ENCODE measurements around the gene ARHGAP26. TPM values are rescaled to one million over a fixed set of nuclear protein-coding genes. Genes with fewer than 3 reads are reported as not detected.

The ARHGAP26 gene
- total and polyA plus RNA-seq, 7 donors: 5.4 to 25.5 (median 19.1) TPM

DNA sequence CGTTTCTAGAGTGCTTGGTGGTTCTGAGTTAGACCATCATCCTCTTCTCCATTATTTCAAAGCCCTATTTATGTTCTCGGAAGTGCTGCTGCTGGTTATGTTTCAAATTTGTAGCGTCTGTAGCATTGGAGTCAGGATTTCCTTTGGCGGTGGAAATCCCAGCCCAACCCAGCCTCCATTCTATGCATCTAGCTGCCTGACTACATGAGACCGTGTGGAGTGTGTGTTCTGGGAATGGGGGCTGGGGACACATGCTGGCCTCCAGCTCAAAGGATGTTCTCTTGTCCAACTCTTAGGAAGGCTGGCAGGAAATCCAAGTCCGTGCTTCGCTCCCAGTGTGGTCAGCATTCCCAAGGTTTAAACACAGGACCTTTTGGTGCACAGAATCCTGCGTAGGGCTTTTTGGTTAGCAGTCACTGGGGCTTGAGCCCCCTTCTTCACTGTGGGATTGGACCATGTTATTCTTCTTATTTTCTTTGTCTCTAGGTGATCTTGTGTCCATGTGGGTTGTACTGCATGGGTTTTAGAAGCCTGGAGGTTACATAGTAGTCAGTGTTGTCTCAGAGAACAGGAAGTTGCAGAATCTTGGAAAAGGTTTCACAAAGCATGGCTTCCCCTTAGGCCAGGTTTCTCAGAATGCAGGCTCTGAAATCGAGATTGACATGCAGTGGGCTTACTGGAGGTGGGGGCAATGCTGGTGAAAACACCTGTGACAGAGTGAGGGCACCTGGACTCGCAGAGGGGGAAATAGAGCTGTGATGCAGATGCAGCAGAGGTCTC, 132.2 kb downstream of the ARHGAP26 start:
- Histone ChIP-seq H3K27ac (no peak overlapping the region), H3K4me3 (no peak overlapping the region), H3K9me3 (no peaks in the 10 kb centered on the region), H3K4me1 (no peaks in the 10 kb centered on the region), H3K27me3 (no peaks in the 10 kb centered on the region), H3K36me3 (peaks cover 0 to 16% (median 0%) of the 10 kb centered on the region in 4 donors)
- no peak for DNase-seq
- WGBS, 2 donors: 87 to 89% methylated on average over 10 of the region's 10 CpGs
- intact Hi-C loops (cut with DNase I): no loop called here
- TF ChIP-seq CTCF (IDR thresholded peaks at IDR 0.05) (no peak), EP300 (IDR thresholded peaks at IDR 0.05) (no peak)

DNA sequence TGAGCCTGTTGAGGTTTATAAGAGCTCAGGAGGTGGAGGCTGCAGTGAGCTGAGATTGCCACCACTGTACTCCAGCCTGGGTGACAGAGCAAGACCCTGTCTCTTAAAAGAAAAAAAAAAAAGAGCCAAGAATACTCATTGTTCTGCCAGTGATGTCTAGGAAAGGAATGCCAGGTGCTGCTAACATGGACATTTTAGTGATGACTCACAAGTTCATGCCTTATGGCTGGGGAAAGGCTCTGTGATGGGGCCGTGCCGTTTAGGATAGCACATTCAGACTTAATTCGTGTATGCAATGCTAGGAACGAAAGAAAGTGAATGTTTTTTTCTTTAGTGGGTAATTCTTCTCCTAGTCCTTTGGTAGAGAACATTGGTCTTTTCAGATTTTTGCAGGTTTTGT, 134.2 kb downstream of the ARHGAP26 start:
- TF ChIP-seq EP300 (IDR thresholded peaks at IDR 0.05) (no peak), CTCF (IDR thresholded peaks at IDR 0.05) (no peak), POLR2AphosphoS5 (IDR thresholded peaks at IDR 0.05) (no peak), POLR2A (IDR thresholded peaks at IDR 0.05) (no peak)
- Histone ChIP-seq H3K27me3 (no peaks in the 10 kb centered on the region), H3K4me3 (no peak overlapping the region), H3K4me1 (no peaks in the 10 kb centered on the region), H3K9me3 (no peaks in the 10 kb centered on the region), H3K36me3 (peaks cover 0 to 23% (median 2%) of the 10 kb centered on the region in 4 donors), H3K27ac (no peak overlapping the region)
- DNase-seq: no peak
- 92% methylated on average over 4 of the region's 4 CpGs for WGBS, 2 donors
- intact Hi-C loops (cut with DNase I): no loop called here

GRCh38 chr5:142905348-142905747, 135.2 kb downstream of the ARHGAP26 start:
- intact Hi-C loops (cut with DNase I): no loop called here
- H3K27me3 ChIP-seq: no peaks in the 10 kb centered on the region
- peaks cover 0 to 23% (median 2%) of the 10 kb centered on the region in 4 donors for H3K36me3 ChIP-seq
- H3K9me3 ChIP-seq: no peaks in the 10 kb centered on the region
- WGBS, 2 donors: 94% methylated on average over 2 of the region's 2 CpGs
- TF ChIP-seq CTCF (IDR thresholded peaks at IDR 0.05): no peak
- no peak for TF ChIP-seq EP300 (IDR thresholded peaks at IDR 0.05)
- TF ChIP-seq POLR2AphosphoS5 (IDR thresholded peaks at IDR 0.05): no peak
- TF ChIP-seq POLR2A (IDR thresholded peaks at IDR 0.05): no peak
- DNase-seq: no peak
- H3K27ac ChIP-seq: no peak overlapping the region
- no peaks in the 10 kb centered on the region for H3K4me1 ChIP-seq
- no peak overlapping the region for H3K4me3 ChIP-seq

DNA sequence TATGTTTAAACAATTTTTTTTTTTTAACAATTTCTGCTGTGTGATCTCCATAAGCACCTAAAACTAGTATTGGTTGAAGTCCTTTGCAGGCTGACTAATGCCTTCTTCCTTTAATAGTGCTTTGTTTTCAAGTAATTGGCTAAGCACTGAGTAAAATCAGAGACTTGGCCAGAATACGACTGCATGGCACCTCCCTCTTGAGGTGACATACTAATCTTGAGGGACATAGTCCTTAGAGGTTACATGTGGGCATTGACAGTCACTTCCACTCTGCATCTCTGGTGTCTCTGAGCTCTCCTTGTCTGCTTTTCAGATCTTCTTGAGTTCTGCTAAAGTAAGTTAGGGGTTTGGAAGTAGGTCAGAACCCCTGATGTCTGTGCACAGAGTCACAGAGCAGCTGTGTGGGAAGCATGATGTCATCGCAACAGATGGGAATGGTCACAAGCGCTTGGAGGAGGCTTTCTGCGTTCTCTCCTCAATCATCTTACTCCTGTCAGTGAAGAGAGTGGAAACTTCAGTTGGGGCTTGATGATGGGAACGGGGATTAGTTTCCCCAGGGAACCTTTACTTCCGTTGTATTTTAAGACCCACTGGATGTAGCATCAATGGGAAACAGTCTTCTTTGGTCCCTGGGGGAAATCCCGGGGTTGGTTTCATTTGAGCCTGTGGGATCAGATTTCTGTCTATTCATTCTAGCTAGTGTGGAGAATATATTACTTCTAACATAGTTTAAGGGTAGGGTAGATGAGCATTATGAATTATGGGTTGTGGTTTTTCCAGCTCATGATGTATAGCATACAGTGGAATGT, 136.9 kb downstream of the ARHGAP26 start:
- no peaks in the 10 kb centered on the region for H3K27me3 ChIP-seq
- H3K4me3 ChIP-seq: no peak overlapping the region
- H3K4me1 ChIP-seq: no peaks in the 10 kb centered on the region
- H3K27ac ChIP-seq: peak overlapping the region in 1 of 4 donors; percentile 35
- WGBS, 2 donors: 86% methylated on average over 7 of the region's 7 CpGs
- peaks cover 0 to 23% (median 2%) of the 10 kb centered on the region in 4 donors for H3K36me3 ChIP-seq
- intact Hi-C loops (cut with DNase I): no loop called here
- peak in 1 of 4 donors; percentile 18 for TF ChIP-seq POLR2AphosphoS5 (IDR thresholded peaks at IDR 0.05)
- no peak for TF ChIP-seq POLR2A (IDR thresholded peaks at IDR 0.05)
- peak; percentile 71 for DNase-seq
- H3K9me3 ChIP-seq: no peaks in the 10 kb centered on the region

GRCh38 chr5:142908659-142909058, 138.5 kb downstream of the ARHGAP26 start:
- no peaks in the 10 kb centered on the region for H3K27me3 ChIP-seq
- H3K4me1 ChIP-seq: no peaks in the 10 kb centered on the region
- intact Hi-C loops (cut with DNase I): no loop called here
- DNase-seq: no peak
- H3K9me3 ChIP-seq: no peaks in the 10 kb centered on the region
- H3K27ac ChIP-seq: no peak overlapping the region
- WGBS, 2 donors: 91 to 93% methylated on average over 3 of the region's 3 CpGs
- H3K4me3 ChIP-seq: no peak overlapping the region
- TF ChIP-seq POLR2A (IDR thresholded peaks at IDR 0.05) (no peak), EP300 (IDR thresholded peaks at IDR 0.05) (no peak)
- peaks cover 0 to 20% (median 2%) of the 10 kb centered on the region in 4 donors for H3K36me3 ChIP-seq

All from sigmoid colon (tissue), 7 donors.